HL-60 (cell line): Measurements from ENCODE around the gene RABGAP1L.

Source experiments
- CTCF ChIP-seq: IDR thresholded peaks from one replicate; pipeline ENCODE4 v1.5.1; 2011; ENCODE audit warnings: low read length, control low read depth, inconsistent platforms; ENCODE audit not compliant: insufficient read depth
- GABPA ChIP-seq: IDR thresholded peaks from 2 replicates; pipeline ENCODE4 v1.6.1; 2012; ENCODE audit warnings: low read depth
- POLR2AphosphoS5 ChIP-seq: IDR thresholded peaks from 2 replicates; pipeline ENCODE4 v1.6.1; 2012; ENCODE audit warnings: low read depth
- REST ChIP-seq: IDR thresholded peaks from 2 replicates; pipeline ENCODE4 v1.6.1; 2012; ENCODE audit warnings: low read depth; ENCODE audit not compliant: insufficient replicate concordance

- TF ChIP-seq CTCF (no peak), POLR2AphosphoS5 (no peak), REST (no peak), GABPA (no peak)
Measured at GRCh38 chr1:174788981-174789380, 629.7 kb downstream of the RABGAP1L start.
